GM19455 (cell line): Measurements from ENCODE around the gene HOXC10.

Experiments
- ATAC-seq: cut with Tn5 transposase; IDR thresholded peaks from one replicate; pipeline ENCODE4 v1.9.1; 2021; ENCODE audit not compliant: unreplicated experiment

HOXC10 gene

DNA sequence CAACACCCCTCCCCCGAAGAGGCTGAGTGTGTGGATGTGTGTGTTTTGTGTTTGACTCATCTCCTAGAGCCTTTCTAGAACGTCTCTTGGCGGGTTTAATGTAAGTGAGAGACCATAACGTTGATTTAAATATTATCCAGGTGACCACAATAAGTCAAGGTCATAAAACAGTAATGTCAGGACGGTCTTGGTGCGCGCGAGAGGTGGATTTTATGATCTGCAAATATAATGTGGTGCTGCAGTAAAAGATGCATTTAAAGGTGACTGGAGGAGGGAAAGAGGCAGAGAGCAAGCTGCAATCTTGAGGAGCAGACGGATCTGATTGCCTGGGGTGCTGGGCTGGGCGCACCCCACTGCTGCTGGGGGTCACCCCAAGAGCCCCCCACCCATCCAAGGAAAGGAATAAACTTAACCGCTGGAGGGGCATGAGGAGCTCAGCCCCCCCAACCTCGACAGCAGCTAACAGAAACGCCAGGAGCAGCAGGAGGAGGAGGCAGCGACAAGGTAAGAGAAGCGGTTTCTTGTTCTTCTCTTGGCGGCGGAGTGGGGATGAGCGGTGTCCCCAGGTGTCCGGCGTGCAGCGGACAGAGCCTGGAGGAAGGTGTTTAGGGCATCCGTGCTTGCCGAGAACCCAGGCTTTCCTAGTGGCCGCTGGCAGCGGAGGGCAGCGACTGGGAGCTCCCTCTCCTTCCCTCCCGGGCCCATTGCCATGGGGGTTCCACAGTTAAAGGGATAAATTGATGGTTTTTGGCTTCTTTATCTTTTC lies 5.5 kb downstream of the HOXC10 start:
- ATAC-seq = no peak

DNA sequence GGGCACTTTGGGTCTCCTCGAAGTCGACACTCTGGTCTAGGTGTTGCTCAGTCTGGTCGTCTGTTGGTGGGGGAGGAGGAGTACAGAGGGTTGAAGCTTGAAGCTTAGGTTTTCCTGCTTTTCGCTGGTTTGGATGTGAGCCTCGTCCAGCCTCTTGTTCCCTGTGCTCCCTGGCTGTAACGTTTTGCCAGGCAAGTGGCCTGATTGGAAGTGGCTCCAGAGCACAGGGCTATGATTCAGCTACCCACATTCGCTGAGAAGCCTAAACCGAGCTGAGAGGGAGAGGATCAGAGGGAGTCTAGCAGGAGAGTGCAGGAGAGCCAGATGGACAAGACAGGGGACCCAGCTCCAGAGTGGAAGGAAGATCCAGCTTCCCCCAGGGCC lies 6.1 kb downstream of the HOXC10 start:
- ATAC-seq = no peak

- ATAC-seq = no peak
Observed at GRCh38 chr12:53992377-53992889, 7.5 kb downstream of the HOXC10 start.

GRCh38 chr12:53993162-53994008 lies 8.4 kb downstream of the HOXC10 start:
- no peak for ATAC-seq

GRCh38 chr12:53994009-53994263 lies 9.0 kb downstream of the HOXC10 start:
- ATAC-seq = no peak

- ATAC-seq = no peak
Observed at GRCh38 chr12:53994264-53995001, 9.5 kb downstream of the HOXC10 start.

GRCh38 chr12:53995002-53995377 lies 10.0 kb downstream of the HOXC10 start:
- no peak for ATAC-seq

GRCh38 chr12:53995378-53996239 lies 10.7 kb downstream of the HOXC10 start:
- no peak for ATAC-seq

GRCh38 chr12:53996240-53997203 lies 11.6 kb downstream of the HOXC10 start:
- ATAC-seq = no peak

DNA sequence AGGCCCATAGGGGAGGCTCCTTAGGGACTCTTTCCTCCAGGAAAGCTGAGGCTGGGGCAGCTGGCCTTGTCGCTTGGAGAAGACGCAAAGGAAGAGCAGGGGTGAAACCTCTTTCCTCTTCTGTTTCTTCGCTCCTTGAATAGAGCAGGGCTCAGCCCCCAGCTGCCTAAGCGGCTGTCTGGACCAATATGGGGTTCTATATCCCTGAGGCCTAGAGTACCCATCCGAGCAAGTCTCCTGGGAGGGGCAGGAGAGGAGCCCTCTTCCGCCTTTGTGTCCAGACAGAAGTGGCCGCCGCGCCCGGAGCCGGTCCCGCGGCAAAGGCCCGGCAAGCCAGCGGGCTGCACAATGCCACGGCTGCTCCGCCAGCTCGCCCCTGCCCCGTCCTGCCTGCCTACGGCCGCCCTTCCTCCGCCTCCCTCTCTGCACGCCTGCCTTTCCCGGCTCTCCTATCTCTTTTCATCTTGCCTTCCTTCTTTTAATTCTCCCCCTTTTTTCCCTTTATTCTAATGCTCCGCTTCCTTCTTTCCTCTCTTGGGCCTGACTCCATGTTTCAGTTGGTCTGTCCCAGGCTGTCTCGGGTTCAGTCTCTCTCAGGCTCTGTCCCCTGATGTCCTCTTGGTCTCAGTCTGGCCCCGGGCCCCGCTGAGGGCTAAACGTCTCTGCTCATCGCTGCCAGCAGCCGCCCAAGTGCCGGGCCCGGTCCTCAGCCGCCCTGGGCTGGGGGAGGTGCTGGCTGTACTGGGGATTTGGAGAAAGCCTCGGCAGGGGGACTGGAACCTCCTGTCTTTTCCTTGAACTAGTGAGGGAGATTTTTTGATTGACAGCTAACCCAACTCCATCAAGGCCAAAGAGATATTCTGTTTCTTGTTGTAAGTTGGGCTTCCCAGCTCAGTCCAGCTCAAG lies 12.5 kb downstream of the HOXC10 start:
- no peak for ATAC-seq

- no peak for ATAC-seq
Observed at GRCh38 chr12:53998110-53998899, 13.4 kb downstream of the HOXC10 start.

GRCh38 chr12:53998900-53999236 lies 13.9 kb downstream of the HOXC10 start:
- ATAC-seq = no peak

GRCh38 chr12:53999559-54000115 lies 14.7 kb downstream of the HOXC10 start:
- no peak for ATAC-seq

GRCh38 chr12:54000116-54001114 lies 15.5 kb downstream of the HOXC10 start, which contains the start of gene HOXC9:
Gene HOXC9 (plus strand): TSS chr12:54000161. CDS start chr12:54000189, 28 bp downstream.
- no peak for ATAC-seq

GRCh38 chr12:54001283-54002187 lies 16.6 kb downstream of the HOXC10 start:
- ATAC-seq = no peak
